Nephron (organoid): Measurements from ENCODE around the gene EPHB3.

Source experiments
- H3K27ac Mint-ChIP-seq, 3 experiments: 2 replicates each; pipeline ENCODE4 v1.8.0; 2020; ENCODE audit warnings: mixed read lengths in 3 of 3, mild to moderate bottlenecking in 2 of 3, moderate library complexity in 1 of 3
- H3K27me3 Mint-ChIP-seq: 2 replicates; pipeline ENCODE4 v1.8.0; 2021; ENCODE audit warnings: low read depth, mild to moderate bottlenecking, moderate library complexity, mixed read lengths
- H3K36me3 Mint-ChIP-seq: 2 replicates; pipeline ENCODE4 v1.8.0; 2020; ENCODE audit warnings: low read depth, mixed read lengths
- H3K4me1 Mint-ChIP-seq: 2 replicates; pipeline ENCODE4 v1.8.0; 2020; ENCODE audit warnings: mixed read lengths
- H3K4me3 Mint-ChIP-seq, 3 experiments: 2 replicates each; pipeline ENCODE4 v1.8.0; 2020; ENCODE audit warnings: mild to moderate bottlenecking in 3 of 3, mixed read lengths in 3 of 3, moderate library complexity in 2 of 3
- H3K9me3 Mint-ChIP-seq: 2 replicates; pipeline ENCODE4 v1.8.0; 2020; ENCODE audit warnings: mixed read lengths
- TF ChIP-seq, protein P1 (sequence below), 3 experiments: fragments of 200-600 bp; sonication (generic); IDR thresholded peaks; one replicate each; pipeline ENCODE4 v1.5.0; 2021; ENCODE audit warnings: antibody characterized with exemption in 3 of 3; ENCODE audit not compliant: unreplicated experiment in 3 of 3

EPHB3 gene

DNA sequence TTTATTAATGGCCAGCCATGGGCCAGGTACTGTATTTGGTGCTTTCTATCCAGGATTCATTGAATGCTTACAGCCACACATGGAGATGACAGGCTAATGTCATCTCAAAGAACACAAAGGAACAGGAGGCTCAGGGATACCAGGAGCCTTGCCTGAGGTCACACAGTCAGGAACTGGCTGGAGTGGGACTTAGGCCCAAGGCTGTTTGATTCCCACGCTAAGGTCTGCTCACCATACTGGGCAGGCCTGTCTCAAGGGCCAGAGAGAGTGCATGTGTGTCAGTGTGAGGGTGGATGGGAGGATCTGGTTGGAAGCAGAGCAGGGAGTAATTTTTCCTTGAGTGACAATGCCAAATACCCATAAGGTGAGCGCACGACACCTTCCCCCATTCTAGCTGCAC, 37.6 kb downstream of the EPHB3 start:
- Mint-ChIP-seq H3K4me1 (peaks cover 73% of the 10 kb centered on the region), H3K4me3 (peak overlapping the region in 2 of 3 experiments; percentile 35 to 63), H3K27me3 (peaks cover 17% of the 10 kb centered on the region), H3K36me3 (no peaks in the 10 kb centered on the region), H3K9me3 (no peaks in the 10 kb centered on the region), H3K27ac (peak overlapping the region; percentile 64 to 85 (median 73))
- TF ChIP-seq, protein P1, sequence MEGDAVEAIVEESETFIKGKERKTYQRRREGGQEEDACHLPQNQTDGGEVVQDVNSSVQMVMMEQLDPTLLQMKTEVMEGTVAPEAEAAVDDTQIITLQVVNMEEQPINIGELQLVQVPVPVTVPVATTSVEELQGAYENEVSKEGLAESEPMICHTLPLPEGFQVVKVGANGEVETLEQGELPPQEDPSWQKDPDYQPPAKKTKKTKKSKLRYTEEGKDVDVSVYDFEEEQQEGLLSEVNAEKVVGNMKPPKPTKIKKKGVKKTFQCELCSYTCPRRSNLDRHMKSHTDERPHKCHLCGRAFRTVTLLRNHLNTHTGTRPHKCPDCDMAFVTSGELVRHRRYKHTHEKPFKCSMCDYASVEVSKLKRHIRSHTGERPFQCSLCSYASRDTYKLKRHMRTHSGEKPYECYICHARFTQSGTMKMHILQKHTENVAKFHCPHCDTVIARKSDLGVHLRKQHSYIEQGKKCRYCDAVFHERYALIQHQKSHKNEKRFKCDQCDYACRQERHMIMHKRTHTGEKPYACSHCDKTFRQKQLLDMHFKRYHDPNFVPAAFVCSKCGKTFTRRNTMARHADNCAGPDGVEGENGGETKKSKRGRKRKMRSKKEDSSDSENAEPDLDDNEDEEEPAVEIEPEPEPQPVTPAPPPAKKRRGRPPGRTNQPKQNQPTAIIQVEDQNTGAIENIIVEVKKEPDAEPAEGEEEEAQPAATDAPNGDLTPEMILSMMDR (IDR thresholded peaks at IDR 0.05; ENCODE audit: unreplicated experiment in 3 of 3) = no peak

DNA sequence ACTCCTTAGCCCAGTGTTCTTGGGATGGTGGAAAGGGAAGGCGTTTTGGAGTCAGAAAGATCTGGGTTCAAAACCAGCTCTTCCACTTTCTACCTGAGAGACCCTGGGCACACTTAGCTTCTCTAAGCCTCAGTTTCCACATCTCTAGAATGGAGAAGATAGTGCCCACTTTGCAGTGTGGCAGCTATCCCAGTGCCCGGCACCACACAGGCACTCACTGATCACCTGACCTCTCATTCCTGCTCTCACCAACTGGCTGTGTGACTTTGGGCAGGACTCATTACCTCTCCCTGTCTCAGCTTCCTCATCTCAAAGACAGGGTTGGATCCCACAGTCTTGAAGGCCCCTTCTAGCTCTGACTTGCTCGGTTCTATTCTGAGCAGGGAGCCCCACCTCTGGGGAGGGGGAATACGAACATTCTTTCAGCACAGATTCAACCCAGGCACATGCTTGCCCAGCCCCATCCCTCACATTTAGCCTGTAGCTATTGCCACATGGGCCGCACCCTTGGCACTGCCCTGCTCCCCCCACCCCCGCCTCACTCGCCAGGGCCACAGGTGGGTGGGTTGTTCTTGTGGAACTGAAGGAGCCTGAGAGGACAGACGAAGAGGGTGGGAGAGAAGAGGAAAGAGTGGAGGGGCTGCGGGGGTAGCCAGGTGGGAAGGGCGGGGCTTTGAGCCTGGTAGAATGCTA, 39.2 kb downstream of the EPHB3 start:
- H3K4me1 Mint-ChIP-seq = peaks cover 66% of the 10 kb centered on the region
- H3K27me3 Mint-ChIP-seq = peaks cover 17% of the 10 kb centered on the region
- H3K27ac Mint-ChIP-seq = peak overlapping the region; percentile 68 to 85 (median 82)
- H3K36me3 Mint-ChIP-seq = no peaks in the 10 kb centered on the region
- TF ChIP-seq, protein P1 (IDR thresholded peaks at IDR 0.05; ENCODE audit: unreplicated experiment in 3 of 3) = no peak
- H3K9me3 Mint-ChIP-seq = no peaks in the 10 kb centered on the region
- peak overlapping the region; percentile 52 to 72 (median 53) for H3K4me3 Mint-ChIP-seq

DNA sequence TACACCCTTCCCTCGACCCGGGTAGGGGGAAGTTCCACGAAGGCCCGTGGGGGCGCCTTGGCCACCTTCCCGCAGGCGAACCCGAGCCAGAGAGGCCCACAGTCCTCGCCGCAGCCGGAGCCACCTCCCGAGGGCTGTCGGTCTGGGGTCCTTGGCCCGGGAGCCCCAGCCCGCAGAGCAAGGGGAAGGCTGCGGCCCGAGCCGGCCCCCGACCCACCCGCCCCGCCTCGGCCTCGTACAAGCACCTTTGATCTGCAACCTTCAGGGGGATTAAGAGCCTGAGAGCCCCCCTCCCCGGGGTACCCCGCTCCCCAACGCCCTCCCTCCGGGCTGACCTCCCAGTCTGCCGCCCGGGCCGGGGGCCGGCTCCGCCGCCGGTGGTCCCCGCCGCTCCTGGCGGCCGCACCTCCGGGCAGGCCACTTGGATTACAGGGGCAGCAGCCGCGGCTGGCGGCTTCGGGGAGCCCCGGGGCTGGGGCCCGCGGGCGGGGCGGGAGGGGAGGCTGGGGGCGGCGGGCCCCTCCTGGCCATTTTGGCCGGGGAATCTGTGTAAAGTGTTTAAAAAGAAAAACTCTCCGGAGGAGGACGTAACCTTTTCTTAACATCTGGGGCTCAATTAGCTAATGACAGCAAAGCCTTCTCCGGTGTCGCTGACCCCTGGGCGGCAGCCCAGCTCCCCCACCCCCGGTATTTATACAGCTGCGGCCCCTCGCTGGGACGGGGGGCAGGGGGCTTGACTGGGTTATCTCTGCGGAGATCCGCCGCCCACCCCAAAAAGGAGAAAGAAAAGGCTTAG, 40.2 kb downstream of the EPHB3 start:
- Mint-ChIP-seq H3K4me3 (peak overlapping the region; percentile 72 to 78 (median 77)), H3K4me1 (peaks cover 63% of the 10 kb centered on the region)

DNA sequence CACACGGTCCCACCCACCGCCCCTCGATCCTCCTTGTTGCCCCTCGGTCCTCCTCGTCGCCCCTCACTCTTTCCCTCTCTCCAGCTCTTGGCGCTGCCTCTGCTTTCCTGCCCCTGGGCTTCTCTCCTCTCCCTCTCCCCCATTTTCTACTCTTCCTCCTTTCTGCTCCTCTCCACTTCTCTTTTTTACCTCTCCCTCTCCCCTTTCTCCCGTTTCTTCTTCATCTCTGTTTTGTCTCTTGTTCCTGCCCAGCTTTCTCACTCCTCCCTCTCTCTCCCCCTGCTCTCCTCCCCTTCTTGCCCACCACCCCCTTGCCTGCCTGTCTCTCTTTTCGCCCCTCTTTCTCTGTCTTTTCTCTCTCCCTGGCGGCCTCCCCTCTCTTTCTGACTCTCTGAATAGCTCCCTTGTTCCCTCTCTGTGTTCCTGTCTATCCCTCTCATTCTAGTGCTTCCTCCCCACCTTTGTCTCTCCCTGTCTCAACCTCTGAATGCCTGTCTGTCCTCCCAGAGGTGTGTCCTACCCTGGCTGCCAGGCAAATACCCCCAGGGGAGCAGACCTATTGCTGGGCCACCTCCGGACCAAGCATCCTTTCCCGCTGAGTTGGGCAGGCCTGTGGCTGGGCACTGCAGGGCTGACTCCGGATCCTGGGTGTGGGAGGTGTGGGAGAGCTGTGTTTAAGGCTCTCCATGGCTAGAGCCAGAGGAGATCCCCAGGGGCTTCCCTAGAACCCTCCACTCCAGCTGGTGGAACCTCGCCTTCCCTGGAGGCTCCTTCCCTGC, 41.0 kb downstream of the EPHB3 start:
- Mint-ChIP-seq H3K27me3 (peaks cover 17% of the 10 kb centered on the region), H3K36me3 (no peaks in the 10 kb centered on the region)
- TF ChIP-seq, protein P1 (IDR thresholded peaks at IDR 0.05; ENCODE audit: unreplicated experiment in 3 of 3) = no peak

More for the DNA sequence above, 40.2 kb downstream of the EPHB3 start:
- peak overlapping the region; percentile 85 to 97 (median 91) for H3K27ac Mint-ChIP-seq
- H3K36me3 Mint-ChIP-seq = no peaks in the 10 kb centered on the region
- TF ChIP-seq, protein P1 (IDR thresholded peaks at IDR 0.05; ENCODE audit: unreplicated experiment in 3 of 3) = no peak
- no peaks in the 10 kb centered on the region for H3K9me3 Mint-ChIP-seq
- H3K27me3 Mint-ChIP-seq = peaks cover 17% of the 10 kb centered on the region

DNA sequence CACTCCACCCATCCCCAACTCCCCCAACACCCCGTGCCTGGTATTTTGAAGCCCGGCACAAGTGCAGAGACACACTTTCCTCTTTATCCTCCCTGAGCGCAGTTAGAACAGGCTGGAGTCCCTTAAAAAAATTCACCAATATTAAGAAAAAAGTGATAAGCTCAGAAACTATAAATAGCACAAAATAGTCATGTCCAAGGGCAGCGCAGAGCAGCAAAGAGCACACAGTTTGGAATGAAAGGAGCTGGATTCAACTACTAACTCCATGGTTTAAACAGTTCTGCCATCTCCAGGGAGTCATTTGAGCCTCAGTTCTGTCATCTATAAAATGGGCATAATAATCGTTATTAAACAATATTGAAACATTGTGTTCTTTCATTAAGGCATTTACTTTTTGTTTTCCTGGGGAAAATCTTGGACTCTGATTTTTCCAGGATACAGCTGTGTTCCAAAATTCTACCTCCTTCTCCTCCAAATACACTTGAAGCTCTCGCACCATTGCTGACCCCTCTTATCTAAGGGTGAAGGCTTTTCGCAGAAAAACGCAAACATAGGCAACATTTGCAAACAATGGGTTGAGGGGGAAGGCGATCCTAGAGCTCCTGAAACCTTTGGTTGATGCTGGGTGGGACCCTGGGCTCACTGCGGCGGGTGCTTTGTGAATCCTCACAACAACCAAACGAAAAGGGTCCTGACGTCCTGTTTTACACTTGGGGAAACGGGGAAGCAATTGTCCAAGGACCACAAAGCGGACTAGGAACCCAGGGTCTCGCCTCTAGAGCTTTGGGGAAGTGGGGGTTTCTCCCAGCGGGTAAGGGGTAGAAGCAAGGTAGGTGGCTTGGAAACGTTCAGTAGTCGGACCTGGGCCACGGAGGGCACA, 41.8 kb downstream of the EPHB3 start:
- peak overlapping the region; percentile 85 to 97 (median 91) for H3K27ac Mint-ChIP-seq
- peaks cover 17% of the 10 kb centered on the region for H3K27me3 Mint-ChIP-seq
- peaks cover 63% of the 10 kb centered on the region for H3K4me1 Mint-ChIP-seq
- TF ChIP-seq, protein P1 (IDR thresholded peaks at IDR 0.05; ENCODE audit: unreplicated experiment in 3 of 3) = no peak
- peak overlapping the region; percentile 66 to 78 (median 77) for H3K4me3 Mint-ChIP-seq
- no peaks in the 10 kb centered on the region for H3K36me3 Mint-ChIP-seq
- no peaks in the 10 kb centered on the region for H3K9me3 Mint-ChIP-seq

More for the DNA sequence above, 41.0 kb downstream of the EPHB3 start:
- peaks cover 65% of the 10 kb centered on the region for H3K4me1 Mint-ChIP-seq
- H3K4me3 Mint-ChIP-seq = peak overlapping the region; percentile 66 to 78 (median 77)
- H3K9me3 Mint-ChIP-seq = no peaks in the 10 kb centered on the region
- H3K27ac Mint-ChIP-seq = peak overlapping the region; percentile 85 to 97 (median 91)
